ENCODE data around the gene DNPEP. TPM values are rescaled to one million over a fixed set of nuclear protein-coding genes. Genes with fewer than 3 reads are reported as not detected.

The DNPEP gene
- total RNA-seq, 6 experiments from 2014 or later = 46.9 to 59.4 (median 53.0) TPM

DNA sequence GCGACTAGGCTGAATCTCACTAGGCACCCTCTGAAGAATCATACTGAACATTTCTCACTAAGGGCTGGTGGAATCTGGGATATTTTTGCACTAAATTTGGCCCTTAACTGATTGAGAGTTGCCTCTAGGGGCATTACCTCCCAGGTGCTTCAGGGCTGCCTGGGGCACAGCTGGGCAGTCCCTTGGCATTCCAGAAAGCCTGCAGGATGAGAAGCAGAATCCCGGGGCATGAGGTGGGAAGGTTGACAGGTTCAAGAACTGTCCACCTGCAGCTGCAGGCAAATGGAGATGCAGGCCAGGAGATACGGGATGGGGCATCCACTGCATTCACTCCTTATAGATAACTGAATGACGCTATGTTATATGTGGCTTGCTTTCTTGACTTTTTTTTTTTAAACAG is 62.6 kb downstream of the DNPEP start:
- Mint-ChIP-seq H3K27ac (no peak overlapping the region), H3K4me3 (no peak overlapping the region)
- no peak for DNase-seq

DNA sequence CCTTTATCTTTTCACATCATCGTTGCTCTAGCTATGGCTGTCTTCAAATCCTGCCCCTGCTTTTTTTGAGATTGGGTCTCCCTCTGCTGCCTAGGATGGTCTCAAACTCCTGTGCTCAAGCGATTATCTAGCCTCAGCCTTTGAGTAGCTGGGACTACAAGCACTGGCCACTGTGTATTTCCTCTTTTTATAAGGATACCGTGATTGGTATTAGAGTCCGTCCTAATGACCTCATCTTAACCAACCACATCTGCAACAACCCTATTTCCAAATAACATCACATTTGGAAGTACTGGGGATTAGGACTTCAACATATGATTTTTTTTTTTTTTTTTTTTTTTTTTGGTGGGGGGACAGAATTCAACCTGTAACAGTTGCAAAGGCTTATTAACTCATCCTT is 64.3 kb downstream of the DNPEP start:
- Mint-ChIP-seq H3K9me3 (no peaks in the 10 kb centered on the region), H3K4me3 (no peak overlapping the region), H3K4me1 (ENCODE audit: low read depth) (no peaks in the 10 kb centered on the region), H3K27ac (no peak overlapping the region), H3K36me3 (ENCODE audit: low read depth) (no peaks in the 10 kb centered on the region), H3K27me3 (ENCODE audit: insufficient read depth) (peaks cover 39% of the 10 kb centered on the region)
- DNase-seq = no peak
- TF ChIP-seq CTCF (IDR thresholded peaks at IDR 0.05) = no peak

More for the DNA sequence above, 62.6 kb downstream of the DNPEP start:
- Mint-ChIP-seq H3K4me1 (ENCODE audit: low read depth) (no peaks in the 10 kb centered on the region), H3K9me3 (no peaks in the 10 kb centered on the region), H3K36me3 (ENCODE audit: low read depth) (no peaks in the 10 kb centered on the region), H3K27me3 (ENCODE audit: insufficient read depth) (peaks cover 38% of the 10 kb centered on the region)
- no peak for TF ChIP-seq CTCF (IDR thresholded peaks at IDR 0.05)

Other genes with a start within 250 kb of the DNPEP start
- 10 to 100 TPM; 12.0 to 16.6 (median 14.1) TPM for gene NHEJ1, start 227.1 kb downstream of the DNPEP start, total RNA-seq (2021; fragmentation: NEBNext Ultra II Directional; extraction: Animal tissue kit (Norgen Biotek cat#: 25700))
- 1 to 10 TPM in 2 of 6 experiments, under 1 TPM in 4; 0.36 to 1.5 (median 0.88) TPM for gene SLC23A3, start 217.9 kb downstream of the DNPEP start, total RNA-seq (2021; fragmentation: NEBNext Ultra II Directional; extraction: Animal tissue kit (Norgen Biotek cat#: 25700))
- gene CNPPD1, start 211.0 kb downstream of the DNPEP start, total RNA-seq (2021; fragmentation: NEBNext Ultra II Directional; extraction: Animal tissue kit (Norgen Biotek cat#: 25700)) = 10 to 100 TPM; 37.9 to 46.2 (median 42.2) TPM
- gene RETREG2, start 209.6 kb downstream of the DNPEP start, total RNA-seq (2021; fragmentation: NEBNext Ultra II Directional; extraction: Animal tissue kit (Norgen Biotek cat#: 25700)) = 100 to 1,000 TPM in 1 of 6 experiments, 10 to 100 TPM in 5; 77.3 to 102 (median 85.5) TPM
- 10 to 100 TPM; 28.8 to 39.6 (median 33.1) TPM for gene ZFAND2B, start 181.1 kb downstream of the DNPEP start, total RNA-seq (2021; fragmentation: NEBNext Ultra II Directional; extraction: Animal tissue kit (Norgen Biotek cat#: 25700))
- 10 to 100 TPM; 12.5 to 16.5 (median 13.9) TPM for gene ABCB6, start 169.0 kb downstream of the DNPEP start, total RNA-seq (2021; fragmentation: NEBNext Ultra II Directional; extraction: Animal tissue kit (Norgen Biotek cat#: 25700))
- 10 to 100 TPM; 50.5 to 58.8 (median 52.5) TPM for gene ATG9A, start 158.3 kb downstream of the DNPEP start, total RNA-seq (2021; fragmentation: NEBNext Ultra II Directional; extraction: Animal tissue kit (Norgen Biotek cat#: 25700))
- 10 to 100 TPM; 11.7 to 18.9 (median 15.4) TPM for gene ANKZF1, start 158.1 kb downstream of the DNPEP start, total RNA-seq (2021; fragmentation: NEBNext Ultra II Directional; extraction: Animal tissue kit (Norgen Biotek cat#: 25700))
- gene GLB1L, start 142.5 kb downstream of the DNPEP start, total RNA-seq (2021; fragmentation: NEBNext Ultra II Directional; extraction: Animal tissue kit (Norgen Biotek cat#: 25700)) = 1 to 10 TPM; 4.4 to 7.6 (median 5.5) TPM
- 10 to 100 TPM; 25.1 to 30.7 (median 28.2) TPM for gene STK16, start 142.4 kb downstream of the DNPEP start, total RNA-seq (2021; fragmentation: NEBNext Ultra II Directional; extraction: Animal tissue kit (Norgen Biotek cat#: 25700))
- not detected for gene TUBA4B, start 134.7 kb downstream of the DNPEP start, total RNA-seq (2021; fragmentation: NEBNext Ultra II Directional; extraction: Animal tissue kit (Norgen Biotek cat#: 25700))
- gene TUBA4A, start 134.0 kb downstream of the DNPEP start, total RNA-seq (2021; fragmentation: NEBNext Ultra II Directional; extraction: Animal tissue kit (Norgen Biotek cat#: 25700)) = 10 to 100 TPM; 40.4 to 66.3 (median 48.2) TPM
- 10 to 100 TPM; 39.7 to 45.4 (median 41.5) TPM for gene DNAJB2, start 108.5 kb downstream of the DNPEP start, total RNA-seq (2021; fragmentation: NEBNext Ultra II Directional; extraction: Animal tissue kit (Norgen Biotek cat#: 25700))
- 10 to 100 TPM in 5 of 6 experiments, 1 to 10 TPM in 1; 5.2 to 18.3 (median 15.2) TPM for gene PTPRN, start 78.5 kb downstream of the DNPEP start, total RNA-seq (2021; fragmentation: NEBNext Ultra II Directional; extraction: Animal tissue kit (Norgen Biotek cat#: 25700))
- not detected for gene RESP18, start 55.2 kb downstream of the DNPEP start, total RNA-seq (2021; fragmentation: NEBNext Ultra II Directional; extraction: Animal tissue kit (Norgen Biotek cat#: 25700))
- gene DES, start 30.5 kb upstream of the DNPEP start, total RNA-seq (2021; fragmentation: NEBNext Ultra II Directional; extraction: Animal tissue kit (Norgen Biotek cat#: 25700)) = under 1 TPM in 5 of 6 experiments, not detected in 1; 0.12 to 0.37 (median 0.19) TPM
- gene SPEG, start 46.9 kb upstream of the DNPEP start, total RNA-seq (2021; fragmentation: NEBNext Ultra II Directional; extraction: Animal tissue kit (Norgen Biotek cat#: 25700)) = 10 to 100 TPM; 80.9 to 89.5 (median 84.7) TPM
- 10 to 100 TPM; 68.9 to 85.3 (median 74.1) TPM for gene GMPPA, start 111.0 kb upstream of the DNPEP start, total RNA-seq (2021; fragmentation: NEBNext Ultra II Directional; extraction: Animal tissue kit (Norgen Biotek cat#: 25700))
- gene ASIC4, start 126.6 kb upstream of the DNPEP start, total RNA-seq (2021; fragmentation: NEBNext Ultra II Directional; extraction: Animal tissue kit (Norgen Biotek cat#: 25700)) = under 1 TPM in 3 of 6 experiments, not detected in 3; 0.05 to 0.19 (median 0.07) TPM
- gene CHPF, start 155.9 kb upstream of the DNPEP start, total RNA-seq (2021; fragmentation: NEBNext Ultra II Directional; extraction: Animal tissue kit (Norgen Biotek cat#: 25700)) = 100 to 1,000 TPM; 116 to 190 (median 139) TPM
- gene TMEM198, start 156.1 kb upstream of the DNPEP start, total RNA-seq (2021; fragmentation: NEBNext Ultra II Directional; extraction: Animal tissue kit (Norgen Biotek cat#: 25700)) = 1 to 10 TPM; 2.3 to 2.8 (median 2.7) TPM
- gene OBSL1, start 183.6 kb upstream of the DNPEP start, total RNA-seq (2021; fragmentation: NEBNext Ultra II Directional; extraction: Animal tissue kit (Norgen Biotek cat#: 25700)) = 10 to 100 TPM; 60.0 to 85.2 (median 65.8) TPM
- under 1 TPM in 5 of 6 experiments, not detected in 1; 0.14 to 0.45 (median 0.25) TPM for gene INHA, start 184.4 kb upstream of the DNPEP start, total RNA-seq (2021; fragmentation: NEBNext Ultra II Directional; extraction: Animal tissue kit (Norgen Biotek cat#: 25700))
- 10 to 100 TPM; 17.4 to 21.5 (median 18.9) TPM for gene STK11IP, start 209.9 kb upstream of the DNPEP start, total RNA-seq (2021; fragmentation: NEBNext Ultra II Directional; extraction: Animal tissue kit (Norgen Biotek cat#: 25700))
- 10 to 100 TPM in 1 of 6 experiments, 1 to 10 TPM in 5; 3.7 to 13.5 (median 4.3) TPM for gene SLC4A3, start 239.7 kb upstream of the DNPEP start, total RNA-seq (2021; fragmentation: NEBNext Ultra II Directional; extraction: Animal tissue kit (Norgen Biotek cat#: 25700))

Measured in HFFc6 (cell line).